Fibroblast of pulmonary artery (primary cell): ENCODE data around the gene TNRC18.

ENCODE experiments used
- DNase-seq: peaks from one replicate; pipeline ENCODE4 v3.0.0-alpha.2; 2010; ENCODE audit warnings: low read depth
- H3K4me3 ChIP-seq: replicated peaks from 2 replicates; pipeline ENCODE4 v1.5.1; 2011; ENCODE audit warnings: low read depth, mild to moderate bottlenecking, control low read depth, low read length, moderate library complexity
- CTCF ChIP-seq: IDR thresholded peaks from 2 replicates; pipeline ENCODE4 v1.5.1; 2011; ENCODE audit warnings: mild to moderate bottlenecking, control low read depth, low read length, inconsistent platforms; ENCODE audit errors: missing control alignments

The TNRC18 gene

GRCh38 chr7:5303591-5304505 is 119.8 kb downstream of the TNRC18 start:
- DNase-seq: no peak
- no peak for TF ChIP-seq CTCF
- H3K4me3 ChIP-seq: no peak overlapping the region

DNA sequence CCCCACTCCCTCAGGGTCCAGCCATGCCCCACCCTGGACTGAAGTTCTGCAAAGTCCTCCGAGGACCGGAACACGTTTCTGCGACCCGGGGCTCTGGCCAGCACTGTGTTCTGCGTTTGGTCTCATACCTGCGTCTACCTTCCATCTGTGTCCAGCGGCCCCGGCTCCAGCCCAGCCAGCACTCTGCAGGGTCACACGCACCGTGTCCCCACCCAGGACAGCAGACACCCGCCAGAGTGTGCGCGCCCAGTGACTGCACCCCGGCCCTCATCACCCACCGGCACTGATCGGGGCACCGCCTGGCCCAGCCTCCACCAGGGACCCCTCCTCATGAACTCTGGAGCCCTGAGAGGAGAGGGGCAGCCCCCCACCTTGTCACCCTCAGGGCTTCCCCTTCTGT is 120.6 kb downstream of the TNRC18 start:
- no peak for TF ChIP-seq CTCF
- no peak overlapping the region for H3K4me3 ChIP-seq
- no peak for DNase-seq

DNA sequence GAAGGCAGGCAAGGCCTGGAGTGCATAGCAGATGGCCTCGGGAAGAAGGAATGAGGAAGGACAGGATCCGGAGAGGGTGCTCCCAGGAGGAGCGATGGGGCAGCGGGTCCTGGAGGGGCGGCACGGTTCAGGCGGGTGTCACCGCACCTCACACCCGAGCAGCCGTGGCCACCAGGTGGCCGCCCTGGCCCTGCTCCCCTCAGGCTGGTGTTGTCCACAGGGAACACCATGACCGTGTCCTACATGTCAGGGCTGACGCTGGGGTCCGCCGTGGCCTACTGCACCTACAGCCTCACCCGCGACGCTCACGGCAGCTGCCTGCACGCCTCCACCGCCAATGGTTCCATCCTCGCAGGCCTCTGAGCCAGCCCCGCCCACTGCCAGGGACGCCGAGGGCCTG is 121.1 kb downstream of the TNRC18 start:
- no peak for TF ChIP-seq CTCF
- no peak overlapping the region for H3K4me3 ChIP-seq
- no peak for DNase-seq

DNA sequence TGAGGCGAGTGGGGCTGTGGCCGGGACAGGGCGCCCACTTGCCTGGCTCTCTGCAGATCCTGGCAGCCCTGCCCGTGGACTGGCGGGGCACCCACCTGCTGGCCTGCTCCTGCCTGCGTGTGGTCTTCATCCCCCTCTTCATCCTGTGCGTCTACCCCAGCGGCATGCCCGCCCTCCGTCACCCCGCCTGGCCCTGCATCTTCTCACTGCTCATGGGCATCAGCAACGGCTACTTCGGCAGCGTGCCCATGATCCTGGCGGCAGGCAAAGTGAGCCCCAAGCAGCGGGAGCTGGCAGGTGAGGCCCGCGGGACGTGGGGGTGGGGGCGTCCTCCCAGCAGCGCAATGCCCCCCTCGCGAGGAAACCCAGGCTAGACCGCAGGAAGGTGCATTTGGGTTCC is 123.3 kb downstream of the TNRC18 start:
- H3K4me3 ChIP-seq: no peak overlapping the region
- TF ChIP-seq CTCF: no peak
- DNase-seq: no peak

GRCh38 chr7:5296611-5297226 is 126.9 kb downstream of the TNRC18 start:
- H3K4me3 ChIP-seq: no peak overlapping the region
- no peak for TF ChIP-seq CTCF
- DNase-seq: no peak

DNA sequence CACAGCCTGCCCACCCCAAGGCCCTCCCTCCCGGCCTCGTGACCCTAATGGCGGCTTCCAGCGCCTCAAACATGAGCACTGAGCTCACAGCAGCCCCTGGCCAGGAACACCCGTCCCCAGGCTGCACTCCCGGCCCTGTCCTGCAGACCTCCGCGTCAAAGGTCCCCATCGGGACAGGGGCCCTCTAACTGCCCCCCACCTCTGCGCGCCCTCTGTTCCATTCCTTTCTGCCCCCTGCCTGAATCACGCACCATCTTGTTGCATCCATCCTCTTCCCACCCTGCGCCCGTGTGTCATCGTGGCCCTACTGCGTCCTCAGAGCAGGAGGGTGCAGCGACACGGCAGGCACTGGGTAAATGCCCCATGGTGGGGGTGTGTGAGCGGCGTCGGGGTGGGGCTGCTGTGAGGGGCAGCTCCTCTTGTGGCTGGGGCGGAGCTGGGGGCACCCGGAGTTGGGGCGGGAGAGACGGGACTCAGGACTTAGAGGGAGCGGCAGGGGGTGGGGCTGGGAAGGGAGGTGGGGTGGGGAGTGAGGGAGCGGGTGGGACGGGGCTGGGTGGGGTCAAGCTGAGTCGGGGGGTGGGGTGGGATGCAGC is 127.5 kb downstream of the TNRC18 start:
- DNase-seq: no peak
- no peak for TF ChIP-seq CTCF
- H3K4me3 ChIP-seq: no peak overlapping the region
